GM23338 (cell line): ENCODE results near the gene GTF3C5. TPM values are rescaled to one million over a fixed set of nuclear protein-coding genes. Genes with fewer than 3 reads are reported as not detected.

Experiments used
- ATAC-seq: fragments of 200-7000 bp; cut with Tn5 transposase; 3 replicates; pipeline ENCODE4 v1.9.1; 2020
- DNase-seq: peaks from one replicate; pipeline ENCODE4 v3.0.0-alpha.2; 2015; ENCODE audit warnings: low spot score
- H2AFZ ChIP-seq: fragments of 200-600 bp; sonication (generic); 2 replicates; pipeline ENCODE4 v1.8.0; 2016; ENCODE audit warnings: antibody characterized with exemption, mild to moderate bottlenecking, moderate library complexity
- H3F3A ChIP-seq: fragments of 200-600 bp; sonication (generic); replicated peaks from 2 replicates; pipeline ENCODE4 v1.8.0; 2017; ENCODE audit warnings: antibody characterized with exemption, mixed run types, low read depth
- H3K27ac ChIP-seq: fragments of 200-600 bp; sonication (generic); 2 replicates; pipeline ENCODE4 v1.6.1; 2016; ENCODE audit warnings: low read depth
- H3K27me3 ChIP-seq: fragments of 200-600 bp; sonication (generic); 2 replicates; pipeline ENCODE4 v1.8.0; 2016; ENCODE audit warnings: mild to moderate bottlenecking, mixed run types, moderate library complexity; ENCODE audit not compliant: insufficient read depth
- H3K36me3 ChIP-seq: fragments of 200-600 bp; sonication (generic); 2 replicates; pipeline ENCODE4 v1.8.0; 2016; ENCODE audit warnings: mild to moderate bottlenecking; ENCODE audit not compliant: insufficient read depth
- H3K4me1 ChIP-seq: fragments of 200-600 bp; sonication (generic); 2 replicates; pipeline ENCODE4 v1.8.0; 2016; ENCODE audit warnings: mild to moderate bottlenecking, moderate library complexity; ENCODE audit not compliant: insufficient read depth
- H3K4me2 ChIP-seq: fragments of 200-600 bp; sonication (generic); 2 replicates; pipeline ENCODE4 v1.7.1; 2017; ENCODE audit warnings: mixed run types
- H3K4me3 ChIP-seq: fragments of 200-600 bp; sonication (generic); 2 replicates; pipeline ENCODE4 v1.6.1; 2016; ENCODE audit warnings: mixed run types
- H3K79me2 ChIP-seq: fragments of 200-600 bp; sonication (generic); replicated peaks from 2 replicates; pipeline ENCODE4 v1.8.0; 2017; ENCODE audit warnings: mild to moderate bottlenecking; ENCODE audit not compliant: insufficient read depth
- H3K9me2 ChIP-seq: fragments of 200-600 bp; sonication (generic); 2 replicates; pipeline ENCODE4 v1.8.0; 2017; ENCODE audit not compliant: insufficient read depth
- H4K20me1 ChIP-seq: fragments of 200-600 bp; sonication (generic); replicated peaks from 2 replicates; pipeline ENCODE4 v1.8.0; 2017; ENCODE audit warnings: mild to moderate bottlenecking; ENCODE audit not compliant: insufficient read depth
- H3K27ac Mint-ChIP-seq: 2 replicates; pipeline ENCODE4 v1.8.0; 2020; ENCODE audit warnings: inconsistent platforms, mild to moderate bottlenecking, moderate library complexity, mixed read lengths
- H3K27me3 Mint-ChIP-seq: 3 replicates; pipeline ENCODE4 v1.8.0; 2022; ENCODE audit warnings: low read depth, mild to moderate bottlenecking, moderate library complexity, mixed read lengths, inconsistent platforms; ENCODE audit not compliant: insufficient read depth, poor library complexity
- H3K36me3 Mint-ChIP-seq: 3 replicates; pipeline ENCODE4 v1.8.0; 2021; ENCODE audit warnings: low read depth, mild to moderate bottlenecking, inconsistent platforms, moderate library complexity, mixed read lengths
- H3K4me1 Mint-ChIP-seq: 3 replicates; pipeline ENCODE4 v1.8.0; 2020; ENCODE audit warnings: mild to moderate bottlenecking, inconsistent platforms, mixed read lengths
- H3K4me3 Mint-ChIP-seq: 3 replicates; pipeline ENCODE4 v1.8.0; 2021; ENCODE audit warnings: moderate library complexity, mild to moderate bottlenecking, inconsistent platforms, mixed read lengths
- H3K9me3 Mint-ChIP-seq: 3 replicates; pipeline ENCODE4 v1.8.0; 2020; ENCODE audit warnings: moderate library complexity, mild to moderate bottlenecking, inconsistent platforms, mixed read lengths
- CREB1 ChIP-seq: fragments of 250-450 bp; sonication (Bioruptor Pico); IDR thresholded peaks from 2 replicates; pipeline ENCODE4 v1.5.0; 2020; ENCODE audit warnings: low read depth, mild to moderate bottlenecking, moderate library complexity
- CTCF ChIP-seq, 2 experiments: fragments of 200-600 bp in 1 of 2; sonication (generic) in 1 of 2; conservative IDR thresholded peaks; 2 replicates each; pipeline versions ENCODE4 v1.5.1 to v1.6.1; 2016 to 2017; ENCODE audit warnings: antibody characterized with exemption in 2 of 2, low read depth in 2 of 2, mild to moderate bottlenecking in 2 of 2, moderate library complexity in 1 of 2
- EZH2 ChIP-seq: fragments of 200-600 bp; sonication (generic); IDR thresholded peaks from one replicate; pipeline ENCODE4 v1.8.0; 2017; ENCODE audit warnings: antibody characterized with exemption, mild to moderate bottlenecking, low read depth; ENCODE audit not compliant: unreplicated experiment
- EZH2phosphoT487 ChIP-seq: fragments of 200-600 bp; sonication (generic); IDR thresholded peaks from one replicate; pipeline ENCODE4 v1.8.1; 2018; ENCODE audit warnings: antibody characterized with exemption; ENCODE audit not compliant: unreplicated experiment
- JUNB ChIP-seq: IDR thresholded peaks from one replicate; pipeline ENCODE4 v1.6.1; 2016; ENCODE audit warnings: antibody characterized with exemption; ENCODE audit not compliant: unreplicated experiment
- NANOG ChIP-seq: IDR thresholded peaks from 2 replicates; pipeline ENCODE4 v1.6.1; 2016; ENCODE audit warnings: antibody characterized with exemption, borderline replicate concordance
- POLR2AphosphoS5 ChIP-seq: IDR thresholded peaks from 2 replicates; pipeline ENCODE4 v1.6.1; 2016; ENCODE audit warnings: antibody characterized with exemption, low read depth
- ZNF114 ChIP-seq: fragments of 250-450 bp; sonication (Bioruptor Pico); IDR thresholded peaks from 2 replicates; pipeline ENCODE4 v1.5.0; 2020; ENCODE audit warnings: mild to moderate bottlenecking, moderate library complexity
- ZNF331 ChIP-seq: fragments of 250-450 bp; sonication (Bioruptor Pico); IDR thresholded peaks from 2 replicates; pipeline ENCODE4 v1.5.0; 2020; ENCODE audit warnings: low read depth, mild to moderate bottlenecking, moderate library complexity
- polyA plus RNA-seq: library from polyadenylated mRNA; unstranded; fragments of >200 nt; fragmentation: Nextera tagmentation; extraction: Ambion mirVana; gene quantifications from 2 replicates; pipeline ENCODE4 v1.2.1, GENCODE V29; 2016
- total RNA-seq: library from RNA; depleted of rRNA; stranded (reverse); fragments of >200 nt; shearing (Covaris generic); gene quantifications from 2 replicates; pipeline ENCODE4 v1.2.3, GENCODE V29; 2014
- TF ChIP-seq, protein P1 (sequence below): fragments of 250-450 bp; sonication (Bioruptor Pico); IDR thresholded peaks from 2 replicates; pipeline ENCODE4 v1.5.0; 2020; ENCODE audit warnings: mild to moderate bottlenecking, moderate library complexity
- TF ChIP-seq, protein P2 (sequence below): IDR thresholded peaks from one replicate; pipeline ENCODE4 v1.6.1; 2018; ENCODE audit warnings: antibody characterized with exemption; ENCODE audit not compliant: unreplicated experiment

Gene GTF3C5
- total and polyA plus RNA-seq, 2 experiments from 2014 or later: 46.0 to 78.8 TPM

DNA sequence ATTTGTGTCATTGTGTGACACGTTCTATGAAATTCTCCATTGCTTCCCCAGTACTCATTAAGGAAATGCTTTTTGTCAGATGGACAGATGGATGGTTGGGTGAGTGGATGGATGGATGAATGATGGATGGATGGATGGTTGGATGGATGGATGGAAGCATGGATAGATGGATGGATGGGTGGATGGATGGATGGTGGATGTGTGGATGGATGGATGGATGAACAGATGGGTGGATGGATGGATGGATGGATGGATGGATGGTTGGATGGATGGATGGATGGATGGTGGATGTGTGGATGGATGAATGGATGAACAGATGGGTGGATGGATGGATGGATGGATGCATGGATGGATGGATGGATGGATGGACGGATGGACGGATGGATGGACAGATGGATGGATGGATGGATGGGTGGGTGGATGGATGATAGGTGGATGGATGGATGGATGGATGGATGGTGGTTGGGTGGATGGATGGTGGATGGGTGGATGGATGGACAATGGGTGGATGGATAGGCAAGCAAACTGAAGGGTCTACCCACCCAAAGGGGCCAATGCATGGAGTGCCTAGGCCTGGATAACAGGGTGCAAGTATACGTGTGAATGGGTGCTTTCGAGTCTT lies 24.0 kb upstream of the GTF3C5 start (continued):
- no peak for TF ChIP-seq CTCF (conservative IDR thresholded peaks at IDR 0.05; ENCODE audit: low read depth in 2 of 2)

DNA sequence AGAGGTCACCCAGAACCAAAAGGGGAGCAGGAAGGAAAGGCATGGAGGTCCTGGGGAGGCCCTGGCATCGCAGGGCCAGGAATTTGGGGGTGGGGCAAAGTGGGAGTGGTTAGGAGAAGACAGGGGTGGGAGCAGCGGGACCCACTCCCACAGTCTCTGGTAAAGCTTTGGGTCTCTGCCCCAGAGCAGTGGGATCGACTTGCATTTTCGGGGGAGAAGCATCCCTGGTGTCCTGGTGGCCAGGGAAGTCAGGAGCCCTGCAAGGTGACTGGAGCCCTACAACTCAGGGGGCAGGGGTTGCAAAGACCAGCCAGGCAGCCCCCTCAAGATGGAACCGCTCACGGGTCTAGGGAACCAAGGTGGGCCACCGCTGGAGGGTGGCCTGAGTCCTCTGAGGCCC lies 22.4 kb upstream of the GTF3C5 start:
- H3K27me3 ChIP-seq: peaks cover 35% of the 10 kb centered on the region
- no peak overlapping the region for H3K27ac ChIP-seq
- 0 out of 2 replicates have a peak, but pooled peaks cover 4% of the 10 kb centered on the region for H3F3A ChIP-seq
- ATAC-seq: no peak
- peaks cover 14% of the 10 kb centered on the region for H3K4me1 ChIP-seq
- Mint-ChIP-seq H3K27me3 (peaks cover 29% of the 10 kb centered on the region), H3K4me1 (peaks cover 20% of the 10 kb centered on the region), H3K27ac (no peak overlapping the region), H3K9me3 (no peaks in the 10 kb centered on the region; the same call in 2 of the 3 replicates), H3K36me3 (no peaks in the 10 kb centered on the region), H3K4me3 (no peak overlapping the region)
- no peak overlapping the region for H2AFZ ChIP-seq
- no peak for DNase-seq
- H3K9me2 ChIP-seq: no peaks in the 10 kb centered on the region
- H3K4me3 ChIP-seq: no peak overlapping the region
- H4K20me1 ChIP-seq: no peaks in the 10 kb centered on the region
- no peaks in the 10 kb centered on the region for H3K79me2 ChIP-seq
- no peaks in the 10 kb centered on the region for H3K36me3 ChIP-seq
- no peak overlapping the region for H3K4me2 ChIP-seq
- TF ChIP-seq ZNF331 (CRISPR knock-in tag) (no peak), POLR2AphosphoS5 (no peak), CREB1 (CRISPR knock-in tag) (no peak), JUNB (no peak), ZNF114 (CRISPR knock-in tag) (no peak), EZH2 (no peak), EZH2phosphoT487 (no peak), CTCF (conservative IDR thresholded peaks at IDR 0.05; ENCODE audit: low read depth in 2 of 2) (no peak), NANOG (no peak)
- TF ChIP-seq, protein P1, sequence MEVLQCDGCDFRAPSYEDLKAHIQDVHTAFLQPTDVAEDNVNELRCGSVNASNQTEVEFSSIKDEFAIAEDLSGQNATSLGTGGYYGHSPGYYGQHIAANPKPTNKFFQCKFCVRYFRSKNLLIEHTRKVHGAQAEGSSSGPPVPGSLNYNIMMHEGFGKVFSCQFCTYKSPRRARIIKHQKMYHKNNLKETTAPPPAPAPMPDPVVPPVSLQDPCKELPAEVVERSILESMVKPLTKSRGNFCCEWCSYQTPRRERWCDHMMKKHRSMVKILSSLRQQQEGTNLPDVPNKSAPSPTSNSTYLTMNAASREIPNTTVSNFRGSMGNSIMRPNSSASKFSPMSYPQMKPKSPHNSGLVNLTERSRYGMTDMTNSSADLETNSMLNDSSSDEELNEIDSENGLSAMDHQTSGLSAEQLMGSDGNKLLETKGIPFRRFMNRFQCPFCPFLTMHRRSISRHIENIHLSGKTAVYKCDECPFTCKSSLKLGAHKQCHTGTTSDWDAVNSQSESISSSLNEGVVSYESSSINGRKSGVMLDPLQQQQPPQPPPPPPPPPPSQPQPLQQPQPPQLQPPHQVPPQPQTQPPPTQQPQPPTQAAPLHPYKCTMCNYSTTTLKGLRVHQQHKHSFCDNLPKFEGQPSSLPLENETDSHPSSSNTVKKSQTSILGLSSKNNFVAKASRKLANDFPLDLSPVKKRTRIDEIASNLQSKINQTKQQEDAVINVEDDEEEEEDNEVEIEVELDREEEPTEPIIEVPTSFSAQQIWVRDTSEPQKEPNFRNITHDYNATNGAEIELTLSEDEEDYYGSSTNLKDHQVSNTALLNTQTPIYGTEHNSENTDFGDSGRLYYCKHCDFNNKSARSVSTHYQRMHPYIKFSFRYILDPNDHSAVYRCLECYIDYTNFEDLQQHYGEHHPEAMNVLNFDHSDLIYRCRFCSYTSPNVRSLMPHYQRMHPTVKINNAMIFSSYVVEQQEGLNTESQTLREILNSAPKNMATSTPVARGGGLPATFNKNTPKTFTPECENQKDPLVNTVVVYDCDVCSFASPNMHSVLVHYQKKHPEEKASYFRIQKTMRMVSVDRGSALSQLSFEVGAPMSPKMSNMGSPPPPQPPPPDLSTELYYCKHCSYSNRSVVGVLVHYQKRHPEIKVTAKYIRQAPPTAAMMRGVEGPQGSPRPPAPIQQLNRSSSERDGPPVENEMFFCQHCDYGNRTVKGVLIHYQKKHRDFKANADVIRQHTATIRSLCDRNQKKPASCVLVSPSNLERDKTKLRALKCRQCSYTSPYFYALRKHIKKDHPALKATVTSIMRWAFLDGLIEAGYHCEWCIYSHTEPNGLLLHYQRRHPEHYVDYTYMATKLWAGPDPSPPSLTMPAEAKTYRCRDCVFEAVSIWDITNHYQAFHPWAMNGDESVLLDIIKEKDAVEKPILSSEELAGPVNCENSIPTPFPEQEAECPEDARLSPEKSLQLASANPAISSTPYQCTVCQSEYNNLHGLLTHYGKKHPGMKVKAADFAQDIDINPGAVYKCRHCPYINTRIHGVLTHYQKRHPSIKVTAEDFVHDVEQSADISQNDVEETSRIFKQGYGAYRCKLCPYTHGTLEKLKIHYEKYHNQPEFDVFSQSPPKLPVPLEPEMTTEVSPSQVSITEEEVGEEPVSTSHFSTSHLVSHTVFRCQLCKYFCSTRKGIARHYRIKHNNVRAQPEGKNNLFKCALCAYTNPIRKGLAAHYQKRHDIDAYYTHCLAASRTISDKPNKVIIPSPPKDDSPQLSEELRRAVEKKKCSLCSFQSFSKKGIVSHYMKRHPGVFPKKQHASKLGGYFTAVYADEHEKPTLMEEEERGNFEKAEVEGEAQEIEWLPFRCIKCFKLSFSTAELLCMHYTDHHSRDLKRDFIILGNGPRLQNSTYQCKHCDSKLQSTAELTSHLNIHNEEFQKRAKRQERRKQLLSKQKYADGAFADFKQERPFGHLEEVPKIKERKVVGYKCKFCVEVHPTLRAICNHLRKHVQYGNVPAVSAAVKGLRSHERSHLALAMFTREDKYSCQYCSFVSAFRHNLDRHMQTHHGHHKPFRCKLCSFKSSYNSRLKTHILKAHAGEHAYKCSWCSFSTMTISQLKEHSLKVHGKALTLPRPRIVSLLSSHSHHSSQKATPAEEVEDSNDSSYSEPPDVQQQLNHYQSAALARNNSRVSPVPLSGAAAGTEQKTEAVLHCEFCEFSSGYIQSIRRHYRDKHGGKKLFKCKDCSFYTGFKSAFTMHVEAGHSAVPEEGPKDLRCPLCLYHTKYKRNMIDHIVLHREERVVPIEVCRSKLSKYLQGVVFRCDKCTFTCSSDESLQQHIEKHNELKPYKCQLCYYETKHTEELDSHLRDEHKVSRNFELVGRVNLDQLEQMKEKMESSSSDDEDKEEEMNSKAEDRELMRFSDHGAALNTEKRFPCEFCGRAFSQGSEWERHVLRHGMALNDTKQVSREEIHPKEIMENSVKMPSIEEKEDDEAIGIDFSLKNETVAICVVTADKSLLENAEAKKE (CRISPR knock-in tag): no peak
- TF ChIP-seq, protein P2, sequence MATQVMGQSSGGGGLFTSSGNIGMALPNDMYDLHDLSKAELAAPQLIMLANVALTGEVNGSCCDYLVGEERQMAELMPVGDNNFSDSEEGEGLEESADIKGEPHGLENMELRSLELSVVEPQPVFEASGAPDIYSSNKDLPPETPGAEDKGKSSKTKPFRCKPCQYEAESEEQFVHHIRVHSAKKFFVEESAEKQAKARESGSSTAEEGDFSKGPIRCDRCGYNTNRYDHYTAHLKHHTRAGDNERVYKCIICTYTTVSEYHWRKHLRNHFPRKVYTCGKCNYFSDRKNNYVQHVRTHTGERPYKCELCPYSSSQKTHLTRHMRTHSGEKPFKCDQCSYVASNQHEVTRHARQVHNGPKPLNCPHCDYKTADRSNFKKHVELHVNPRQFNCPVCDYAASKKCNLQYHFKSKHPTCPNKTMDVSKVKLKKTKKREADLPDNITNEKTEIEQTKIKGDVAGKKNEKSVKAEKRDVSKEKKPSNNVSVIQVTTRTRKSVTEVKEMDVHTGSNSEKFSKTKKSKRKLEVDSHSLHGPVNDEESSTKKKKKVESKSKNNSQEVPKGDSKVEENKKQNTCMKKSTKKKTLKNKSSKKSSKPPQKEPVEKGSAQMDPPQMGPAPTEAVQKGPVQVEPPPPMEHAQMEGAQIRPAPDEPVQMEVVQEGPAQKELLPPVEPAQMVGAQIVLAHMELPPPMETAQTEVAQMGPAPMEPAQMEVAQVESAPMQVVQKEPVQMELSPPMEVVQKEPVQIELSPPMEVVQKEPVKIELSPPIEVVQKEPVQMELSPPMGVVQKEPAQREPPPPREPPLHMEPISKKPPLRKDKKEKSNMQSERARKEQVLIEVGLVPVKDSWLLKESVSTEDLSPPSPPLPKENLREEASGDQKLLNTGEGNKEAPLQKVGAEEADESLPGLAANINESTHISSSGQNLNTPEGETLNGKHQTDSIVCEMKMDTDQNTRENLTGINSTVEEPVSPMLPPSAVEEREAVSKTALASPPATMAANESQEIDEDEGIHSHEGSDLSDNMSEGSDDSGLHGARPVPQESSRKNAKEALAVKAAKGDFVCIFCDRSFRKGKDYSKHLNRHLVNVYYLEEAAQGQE: no peak
